H1 (cell line): Measurements from ENCODE around the gene SGSH. TPM values are rescaled to one million over a fixed set of nuclear protein-coding genes. Genes with fewer than 3 reads are reported as not detected.

Experiments
- CTCF ChIA-PET: fragments of 300-600 bp; sonication (Branson Sonifier 250); formaldehyde crosslinking; loops from one replicate; lab custom pipeline; 2021; ENCODE audit not compliant: partially characterized antibody; lab: Charles Lee
- POLR2A ChIA-PET: fragments of 300-600 bp; sonication (Branson Sonifier 250); formaldehyde crosslinking; loops from one replicate; lab custom pipeline; 2021; ENCODE audit warnings: inconsistent platforms; ENCODE audit not compliant: partially characterized antibody; lab: Charles Lee
- DNase-seq, 2 experiments: peaks; one replicate each; pipeline versions ENCODE4 v3.0.0 to v3.0.0-alpha.2; 2010 to 2022; ENCODE audit warnings: low spot score in 2 of 2, low read depth in 1 of 2, mixed read lengths in 1 of 2
- FAIRE-seq: peaks from 2 replicates; lab custom pipeline; 2011; peaks lifted over from hg19 to GRCh38; lab: Jason Lieb, UNC
- H2AFZ ChIP-seq: 2 replicates; pipeline ENCODE4 v1.8.1; 2012; ENCODE audit warnings: low read length, inconsistent platforms
- H2AK5ac ChIP-seq: 2 replicates; pipeline ENCODE4 v1.6.1; 2013; ENCODE audit warnings: low read depth, low read length
- H2BK120ac ChIP-seq: replicated peaks from 2 replicates; pipeline ENCODE3; 2013; ENCODE audit warnings: low read depth, low read length, inconsistent platforms
- H2BK12ac ChIP-seq: 2 replicates; pipeline ENCODE4 v1.6.1; 2013; ENCODE audit warnings: low read depth, low read length
- H2BK15ac ChIP-seq: 2 replicates; pipeline ENCODE4 v1.6.1; 2013; ENCODE audit warnings: low read length
- H2BK20ac ChIP-seq: 2 replicates; pipeline ENCODE4 v1.6.1; 2013; ENCODE audit warnings: low read length
- H2BK5ac ChIP-seq: 2 replicates; pipeline ENCODE4 v1.6.1; 2013; ENCODE audit warnings: low read depth, low read length
- H3K14ac ChIP-seq: 2 replicates; pipeline ENCODE4 v1.6.1; 2013; ENCODE audit warnings: inconsistent platforms; ENCODE audit not compliant: insufficient read length
- H3K18ac ChIP-seq: 2 replicates; pipeline ENCODE4 v1.6.1; 2013; ENCODE audit warnings: low read length; ENCODE audit errors: extremely low read depth
- H3K23ac ChIP-seq: 2 replicates; pipeline ENCODE4 v1.6.1; 2013; ENCODE audit warnings: inconsistent platforms; ENCODE audit not compliant: insufficient read length
- H3K23me2 ChIP-seq: 2 replicates; pipeline ENCODE4 v1.6.1; 2013; ENCODE audit warnings: low read depth, low read length
- H3K27ac ChIP-seq: 2 replicates; pipeline ENCODE4 v1.6.1; 2011; ENCODE audit warnings: low read depth, low read length, inconsistent platforms
- H3K27me3 ChIP-seq, 4 experiments: replicated peaks in 1 of 4; 1 replicate in 1 of 4; 2 replicates in 3 of 4; pipeline versions ENCODE4 v1.6.1 to v1.8.1; 2011 to 2013; ENCODE audit warnings: low read length in 3 of 4, mild to moderate bottlenecking in 3 of 4, inconsistent platforms in 2 of 4, mixed read lengths in 2 of 4, moderate library complexity in 1 of 4; ENCODE audit not compliant: control insufficient read depth in 3 of 4, insufficient read depth in 3 of 4; ENCODE audit errors: extremely low read depth in 1 of 4
- H3K36me3 ChIP-seq, 4 experiments: 2 replicates each; pipeline versions ENCODE4 v1.6.1 to v1.8.1; 2011 to 2013; ENCODE audit warnings: mild to moderate bottlenecking in 4 of 4, low read length in 3 of 4, moderate library complexity in 2 of 4, control low read depth in 1 of 4, inconsistent platforms in 1 of 4; ENCODE audit not compliant: insufficient read depth in 4 of 4, control insufficient read depth in 2 of 4
- H3K4ac ChIP-seq: replicated peaks from 2 replicates; pipeline ENCODE3; 2013; ENCODE audit warnings: low read length, low read depth, mixed read lengths, inconsistent platforms; ENCODE audit not compliant: insufficient read length
- H3K4me1 ChIP-seq, 4 experiments: replicated peaks in 1 of 4; 1 replicate in 1 of 4; 2 replicates in 3 of 4; pipeline versions ENCODE4 v1.6.1 to v1.8.1; 2011 to 2013; ENCODE audit warnings: low read length in 3 of 4, inconsistent platforms in 2 of 4, mixed read lengths in 1 of 4; ENCODE audit not compliant: insufficient read depth in 4 of 4, control insufficient read depth in 3 of 4
- H3K4me2 ChIP-seq, 2 experiments: 2 replicates each; pipeline versions ENCODE4 v1.6.1 to v1.8.1; 2011 to 2013; ENCODE audit warnings: low read depth in 2 of 2, low read length in 2 of 2, control low read depth in 1 of 2, inconsistent platforms in 1 of 2, mild to moderate bottlenecking in 1 of 2; ENCODE audit not compliant: insufficient read depth in 1 of 2
- H3K4me3 ChIP-seq, 4 experiments: fragments of 200-600, 300-600 bp in 1 of 4; sonication (generic), shearing (Covaris generic), sonication (Bioruptor Twin) in 1 of 4; 2 replicates each; pipeline versions ENCODE4 v1.5.1 to v1.8.1; 2011 to 2016; ENCODE audit warnings: low read length in 4 of 4, low read depth in 3 of 4, control low read depth in 2 of 4, inconsistent platforms in 2 of 4, mild to moderate bottlenecking in 2 of 4, mixed read lengths in 1 of 4, moderate library complexity in 1 of 4; ENCODE audit not compliant: insufficient read depth in 2 of 4; ENCODE audit errors: extremely low read depth in 1 of 4
- H3K56ac ChIP-seq: replicated peaks from 2 replicates; pipeline ENCODE3; 2013; ENCODE audit warnings: low read depth, mild to moderate bottlenecking, mixed read lengths, low read length, inconsistent platforms; ENCODE audit not compliant: insufficient read length
- H3K79me1 ChIP-seq: 2 replicates; pipeline ENCODE4 v1.6.1; 2013; ENCODE audit warnings: low read depth, low read length, control low read depth
- H3K79me2 ChIP-seq, 2 experiments: 2 replicates each; pipeline versions ENCODE4 v1.6.1 to v1.8.1; 2012 to 2013; ENCODE audit warnings: low read length in 2 of 2, mild to moderate bottlenecking in 2 of 2, inconsistent platforms in 1 of 2; ENCODE audit not compliant: insufficient read depth in 2 of 2, control insufficient read depth in 1 of 2
- H3K9ac ChIP-seq, 4 experiments: replicated peaks in 1 of 4; 1 replicate in 1 of 4; 2 replicates in 3 of 4; pipeline versions ENCODE4 v1.6.1 to v1.8.1; 2011 to 2013; ENCODE audit warnings: low read depth in 3 of 4, low read length in 3 of 4, control low read depth in 2 of 4, mild to moderate bottlenecking in 2 of 4, moderate library complexity in 2 of 4, inconsistent platforms in 1 of 4; ENCODE audit errors: extremely low read depth in 1 of 4
- H3K9me3 ChIP-seq, 2 experiments: 2 replicates each; pipeline versions ENCODE4 v1.6.1 to v1.8.1; 2012 to 2013; ENCODE audit warnings: mild to moderate bottlenecking in 2 of 2, moderate library complexity in 2 of 2, control low read depth in 1 of 2, inconsistent platforms in 1 of 2, low read depth in 1 of 2, low read length in 1 of 2, mixed read lengths in 1 of 2; ENCODE audit not compliant: insufficient read depth in 2 of 2
- H4K20me1 ChIP-seq, 2 experiments: replicated peaks in 1 of 2; 2 replicates each; pipeline versions ENCODE3 to v1.8.1; 2011 to 2013; ENCODE audit warnings: inconsistent platforms in 2 of 2, low read length in 2 of 2, mild to moderate bottlenecking in 1 of 2; ENCODE audit not compliant: insufficient read depth in 2 of 2, control insufficient read depth in 1 of 2
- H4K5ac ChIP-seq: 2 replicates; pipeline ENCODE4 v1.6.1; 2013; ENCODE audit warnings: low read length, low read depth, mixed read lengths, inconsistent platforms; ENCODE audit not compliant: insufficient read length
- H4K8ac ChIP-seq: 2 replicates; pipeline ENCODE4 v1.8.0; 2013; ENCODE audit warnings: mild to moderate bottlenecking, moderate library complexity, low read length, inconsistent platforms; ENCODE audit not compliant: insufficient read depth; ENCODE audit errors: extremely low read depth
- H4K91ac ChIP-seq: replicated peaks from 2 replicates; pipeline ENCODE3; 2013; ENCODE audit warnings: low read length, mixed read lengths, inconsistent platforms; ENCODE audit not compliant: insufficient read length
- TAF1 ChIP-seq: IDR thresholded peaks from 2 replicates; pipeline ENCODE4 v1.6.1; 2011; ENCODE audit warnings: mild to moderate bottlenecking, low read depth, low read length
- WGBS, 2 experiments: shearing (Covaris generic) in 1 of 2; methylation state at CpG; one replicate each; pipeline versions ENCODE4 v1.1.6 to v1.1.7; 2013 to 2015; ENCODE audit warnings: low lambda C conversion rate in 2 of 2, mixed read lengths in 2 of 2, inconsistent platforms in 1 of 2, low coverage in 1 of 2, missing lambda C conversion rate in 1 of 2; ENCODE audit not compliant: insufficient replicate concordance in 2 of 2, insufficient coverage in 1 of 2, insufficient read length in 1 of 2; ENCODE audit errors: extremely low coverage in 1 of 2, missing lambda C conversion rate in 1 of 2; 5-methylcytosine and 5-hydroxymethylcytosine counted together
- polyA plus RNA-seq, 7 experiments: library from polyadenylated mRNA; depleted of rRNA in 3 of 7; stranded (reverse) in 5 of 7; unstranded in 2 of 7; fragments of >200 nt in 5 of 7; fragments of 200-250 nt in 2 of 7; gene quantifications; 1 replicate in 5 of 7; 2 replicates in 1 of 7; 4 replicates in 1 of 7; pipeline versions ENCODE4 v1.2.1 to v1.2.3, GENCODE V29; 2011 to 2013; ENCODE audit warnings: missing spikeins in 2 of 7, mixed read lengths in 2 of 7
- total RNA-seq: library from RNA; stranded (reverse); fragmentation: NEBNext Ultra II Directional; extraction: Animal tissue kit (Norgen Biotek cat#: 25700); gene quantifications from 2 replicates; pipeline ENCODE4 v1.2.1, GENCODE V29; 2021

The SGSH gene
- total and polyA plus RNA-seq, 2 of the 8 experiments (the other 6 are each of a cell fraction or from before 2014, with no cell fraction given) = 18.0 to 19.6 TPM

DNA sequence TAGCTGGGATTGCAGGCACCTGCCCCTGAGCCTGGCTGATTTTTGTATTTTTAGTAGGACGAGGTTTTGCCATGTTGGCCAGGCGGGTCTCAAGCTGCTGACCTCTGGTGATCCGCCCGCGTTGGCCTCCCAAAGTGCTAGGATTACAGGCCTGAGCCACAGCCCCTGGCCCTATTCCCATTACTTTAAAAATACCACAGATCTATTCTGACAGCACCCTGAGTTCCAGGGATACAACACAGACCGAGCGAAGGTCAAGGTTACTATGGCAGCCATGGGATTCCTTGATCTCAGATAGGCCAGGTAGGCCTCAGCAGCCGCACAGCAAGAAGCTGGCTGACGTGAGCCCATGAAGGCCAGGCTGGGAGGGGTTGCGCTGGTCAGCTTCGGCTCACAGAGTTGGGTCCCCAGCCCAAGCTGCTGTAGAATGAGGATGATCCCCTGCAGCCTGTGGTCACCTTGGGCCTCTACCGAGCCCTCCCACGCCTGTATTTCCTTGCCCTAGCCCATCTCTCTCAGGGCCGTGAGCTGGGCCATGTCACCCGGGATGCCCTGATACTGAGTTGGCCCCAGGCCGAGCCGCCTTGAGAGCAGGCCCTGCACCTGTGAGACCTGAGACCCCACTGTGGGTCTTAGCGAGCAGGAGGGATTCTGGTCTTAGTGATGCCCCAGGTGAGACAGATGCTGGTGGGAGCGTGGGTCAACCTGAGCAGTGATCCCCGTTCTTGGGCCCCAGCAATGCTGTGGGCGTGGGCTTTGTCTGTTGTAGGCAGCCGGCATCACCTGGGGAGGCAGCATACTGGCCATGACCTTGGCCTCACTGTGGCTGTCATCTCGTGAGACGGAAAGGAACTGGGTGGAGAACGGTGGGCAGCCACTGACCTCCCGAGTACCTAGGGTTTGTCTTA, 23.6 kb upstream of the SGSH start:
- H3K36me3 ChIP-seq = peaks cover 0 to 8% (median 5%) of the 10 kb centered on the region in 4 experiments; a peak in 5 of 8 replicates
- no peak overlapping the region for H3K23ac ChIP-seq
- DNase-seq (no peak), FAIRE-seq (no peak)
- H3K56ac ChIP-seq = no peak overlapping the region
- H3K79me1 ChIP-seq = no peaks in the 10 kb centered on the region
- H3K4me1 ChIP-seq = no peaks in the 10 kb centered on the region
- no peak overlapping the region for H2BK5ac ChIP-seq
- no peak overlapping the region for H2BK12ac ChIP-seq
- H3K27ac ChIP-seq = no peak overlapping the region
- no peak overlapping the region for H3K4ac ChIP-seq
- no peak overlapping the region for H2BK120ac ChIP-seq
- no peak overlapping the region for H2BK20ac ChIP-seq
- H4K8ac ChIP-seq = no peak overlapping the region
- H3K4me2 ChIP-seq = no peak overlapping the region
- H3K27me3 ChIP-seq = no peaks in the 10 kb centered on the region
- H2AFZ ChIP-seq = no peak overlapping the region
- no peak overlapping the region for H2AK5ac ChIP-seq
- no peak overlapping the region for H4K5ac ChIP-seq
- H4K91ac ChIP-seq = no peak overlapping the region
- H3K9me3 ChIP-seq = no peaks in the 10 kb centered on the region; a peak in 1 of 4 replicates
- CTCF ChIA-PET = interaction anchor here (0.7 kb wide), 2 partner anchors 17 to 46 kb away, joined by 3 read pairs; no protein-coding TSS in a partner anchor
- H3K23me2 ChIP-seq = no peaks in the 10 kb centered on the region
- no peak overlapping the region for H3K4me3 ChIP-seq
- peaks cover 0 to 3% of the 10 kb centered on the region in 2 experiments for H4K20me1 ChIP-seq
- no peak overlapping the region for H3K18ac ChIP-seq
- no peaks in the 10 kb centered on the region for H3K79me2 ChIP-seq
- no peak overlapping the region for H2BK15ac ChIP-seq
- no peak overlapping the region for H3K14ac ChIP-seq
- no peak overlapping the region for H3K9ac ChIP-seq
- 93% methylated on average over 26 of the region's 26 CpGs; no CpG with 5 or more reads in 1 of the 2 experiments for WGBS, 2 experiments
- POLR2A ChIA-PET = interaction anchor here (0.6 to 1.6 kb wide), 4 partner anchors 15 to 116 kb away, joined by 3 to 4 read pairs (median 3); no protein-coding TSS in a partner anchor
- no peak for TF ChIP-seq TAF1
